GM12892 (cell line): ENCODE results near the gene PRKAG2.

Source experiments
- DNase-seq: peaks from one replicate; pipeline ENCODE4 v3.0.0; 2011; ENCODE audit not compliant: insufficient read length
- FAIRE-seq: peaks from 2 replicates; lab custom pipeline; 2011; peaks lifted over from hg19 to GRCh38; lab: Jason Lieb, UNC
- POLR2A ChIP-seq: IDR thresholded peaks from 2 replicates; pipeline ENCODE4 v1.6.1; 2011; ENCODE audit warnings: low read depth, low read length, control low read depth
- POLR2AphosphoS5 ChIP-seq: IDR thresholded peaks from 2 replicates; pipeline ENCODE4 v1.6.1; 2011; ENCODE audit warnings: low read depth, low read length, control low read depth
- TAF1 ChIP-seq: IDR thresholded peaks from 2 replicates; pipeline ENCODE4 v1.6.1; 2011; ENCODE audit warnings: low read depth, mild to moderate bottlenecking, control low read depth, low read length, borderline replicate concordance

The PRKAG2 gene

DNA sequence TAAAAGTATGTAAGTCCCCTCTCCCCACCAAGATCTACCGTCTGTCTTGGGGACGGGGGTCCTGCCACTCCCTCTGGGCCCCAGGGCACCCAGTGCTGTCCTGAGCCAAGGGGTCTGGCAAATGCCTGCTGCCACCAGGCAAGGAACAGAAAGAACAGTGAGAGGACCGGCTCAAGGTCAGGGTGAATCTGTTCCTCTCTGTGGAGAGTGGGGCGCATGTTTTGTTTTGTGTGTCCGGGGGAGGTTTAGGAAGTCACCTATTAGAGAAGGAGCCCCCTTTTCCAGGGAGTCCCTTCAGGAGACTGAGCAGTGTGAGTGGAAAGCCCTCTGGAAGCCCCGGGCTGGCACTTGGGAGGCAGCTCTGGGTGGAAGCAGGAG is 198.7 kb downstream of the PRKAG2 start:
- FAIRE-seq (no peak), DNase-seq (no peak)
- no peak for TF ChIP-seq TAF1
- TF ChIP-seq POLR2A = no peak
- TF ChIP-seq POLR2AphosphoS5 = no peak

DNA sequence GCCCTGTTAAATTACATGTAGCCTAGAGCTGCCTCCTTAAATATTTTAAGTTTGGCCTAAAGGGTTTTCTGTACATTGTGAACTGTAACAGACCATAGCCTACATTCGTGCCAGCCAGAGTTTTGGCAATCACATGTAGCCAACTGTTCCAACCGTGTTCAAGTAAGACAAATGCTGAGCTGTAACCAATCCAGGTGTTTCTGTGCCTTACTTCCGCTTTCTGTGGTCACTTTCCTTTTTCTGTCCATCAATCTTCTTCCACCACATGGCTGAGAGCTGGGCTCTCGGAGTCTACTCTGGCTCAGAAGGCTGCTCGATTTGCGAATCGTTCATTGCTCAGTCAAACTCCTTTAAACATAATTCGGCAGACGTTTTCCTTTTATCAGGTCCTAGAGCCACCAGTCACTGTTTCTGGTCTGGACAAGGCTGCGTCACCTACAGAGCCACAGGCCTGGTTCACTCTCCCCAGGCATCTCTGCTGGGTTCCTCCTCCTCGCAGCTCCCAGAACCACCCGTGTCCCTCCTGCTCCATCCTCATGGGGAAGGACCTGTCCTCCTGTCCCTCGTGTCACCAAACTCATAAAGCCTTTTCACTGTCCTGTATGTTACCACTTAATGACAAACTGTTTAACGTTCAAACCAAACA is 199.2 kb downstream of the PRKAG2 start:
- TF ChIP-seq POLR2AphosphoS5 (no peak), POLR2A (no peak), TAF1 (no peak)
- FAIRE-seq (no peak), DNase-seq (no peak)

DNA sequence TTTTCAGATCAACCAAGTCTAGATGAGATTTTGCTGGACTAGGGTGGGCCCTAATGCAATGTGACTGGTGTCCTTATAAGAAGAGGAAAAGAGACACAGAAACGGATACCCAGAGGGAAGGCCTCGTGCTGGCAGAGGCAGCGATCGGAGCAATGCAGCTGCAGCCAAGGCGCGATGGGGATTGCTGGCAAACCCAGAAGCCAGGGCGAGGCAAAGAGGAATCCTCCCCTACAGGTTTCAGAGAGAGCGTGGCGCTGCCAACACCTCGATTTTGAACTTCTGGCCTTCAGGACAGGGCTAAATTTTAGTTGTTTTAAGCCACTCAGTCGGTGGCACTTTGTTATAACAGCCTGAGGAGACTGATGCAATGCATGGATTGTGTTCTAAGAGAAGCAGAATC is 200.2 kb downstream of the PRKAG2 start:
- TF ChIP-seq POLR2AphosphoS5 = no peak
- no peak for TF ChIP-seq POLR2A
- no peak for TF ChIP-seq TAF1
- FAIRE-seq (no peak), DNase-seq (no peak)

DNA sequence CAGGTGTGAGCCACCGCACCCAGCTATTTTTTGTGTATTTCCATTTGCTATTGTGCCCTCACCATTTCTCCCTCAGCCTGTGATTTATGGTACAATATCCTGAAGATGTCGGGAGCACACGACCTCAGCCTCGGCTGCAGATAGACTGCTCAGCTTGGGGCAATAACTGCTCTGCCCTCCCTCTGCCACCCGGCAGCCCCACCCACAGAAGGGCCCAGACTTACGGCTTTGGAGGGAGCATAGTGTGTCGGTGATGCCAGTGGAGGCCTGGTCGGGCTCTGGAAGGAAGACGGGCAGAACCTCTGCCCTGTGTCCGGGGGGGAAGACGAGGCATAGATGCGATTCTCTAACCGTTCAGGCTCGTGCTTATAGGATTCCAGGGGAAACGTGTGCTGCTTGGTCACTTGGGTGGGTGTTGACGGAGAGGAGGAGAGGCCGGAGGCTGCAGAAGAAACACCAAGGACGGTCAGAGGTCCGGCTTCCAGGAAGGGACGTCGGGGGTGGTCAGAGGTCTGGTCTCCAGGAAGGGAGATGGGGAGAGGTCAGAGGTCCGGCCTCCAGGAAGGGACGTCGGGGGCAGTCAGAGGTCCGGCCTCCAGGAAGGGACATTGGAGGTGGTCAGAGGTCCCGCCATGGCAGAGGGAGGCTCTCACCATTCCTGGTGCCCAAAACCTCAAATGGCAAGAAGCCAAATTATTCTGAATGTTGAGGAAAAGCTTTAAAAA is 201.6 kb downstream of the PRKAG2 start:
- FAIRE-seq (no peak), DNase-seq (no peak)
- TF ChIP-seq POLR2A (no peak), TAF1 (no peak), POLR2AphosphoS5 (no peak)

DNA sequence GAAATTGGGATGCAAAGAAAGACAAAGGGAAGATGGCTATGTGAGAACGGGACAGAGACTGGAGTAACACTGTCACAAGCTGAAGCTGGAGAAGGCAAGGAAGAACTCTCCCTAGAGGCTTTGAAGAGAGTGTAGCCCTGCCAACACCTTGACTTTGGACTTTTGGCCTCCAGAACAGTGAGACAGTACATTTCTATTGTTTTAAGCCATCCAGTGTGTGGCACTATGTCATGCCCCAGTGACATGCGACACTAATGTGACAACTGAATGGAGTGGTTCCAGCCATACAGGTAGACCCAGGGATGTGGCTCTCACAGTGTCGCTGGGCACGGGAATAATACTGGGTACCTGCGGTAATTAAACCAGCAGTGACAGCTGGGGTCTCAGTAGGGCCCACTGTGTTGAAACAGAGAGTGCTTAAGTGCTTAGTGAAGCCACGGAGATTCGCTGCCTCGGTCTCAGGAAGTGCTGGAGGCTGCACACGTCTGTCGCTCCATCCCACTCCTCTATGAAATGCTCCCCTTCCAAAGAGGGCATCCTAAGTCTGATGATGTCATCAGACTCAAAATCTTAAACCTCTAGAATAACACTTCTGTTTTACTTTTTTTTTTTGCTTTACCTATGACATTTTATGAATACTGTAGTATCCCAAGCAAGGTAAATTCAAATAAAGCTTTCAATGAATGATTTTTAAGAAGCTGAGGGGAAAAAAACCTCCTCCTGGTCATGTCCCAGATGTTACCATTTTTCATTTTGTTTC is 202.6 kb downstream of the PRKAG2 start:
- TF ChIP-seq POLR2AphosphoS5 = no peak
- no peak for TF ChIP-seq POLR2A
- no peak for TF ChIP-seq TAF1
- DNase-seq (no peak), FAIRE-seq (no peak)

DNA sequence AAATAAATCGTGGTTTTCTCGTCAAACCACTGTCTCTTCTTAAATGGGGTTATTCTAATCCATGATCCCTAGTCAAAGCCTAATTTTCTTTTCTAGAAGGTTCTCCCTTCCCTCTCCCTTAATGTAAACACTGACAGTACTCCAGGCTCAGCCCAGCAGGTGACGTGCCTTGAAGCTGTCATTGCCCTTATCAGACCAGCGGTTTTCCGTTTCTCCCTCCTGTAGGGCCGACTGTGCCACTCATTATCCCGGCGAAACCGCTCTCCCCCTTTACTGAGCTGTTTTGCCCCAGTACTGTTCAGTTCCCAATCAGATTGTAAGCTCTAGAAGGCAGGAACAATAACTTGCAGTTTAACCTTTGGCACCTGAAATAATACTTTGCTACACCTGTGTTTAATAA is 203.7 kb downstream of the PRKAG2 start:
- DNase-seq = no peak
- no peak for FAIRE-seq
- TF ChIP-seq POLR2A (no peak), TAF1 (no peak), POLR2AphosphoS5 (no peak)

DNA sequence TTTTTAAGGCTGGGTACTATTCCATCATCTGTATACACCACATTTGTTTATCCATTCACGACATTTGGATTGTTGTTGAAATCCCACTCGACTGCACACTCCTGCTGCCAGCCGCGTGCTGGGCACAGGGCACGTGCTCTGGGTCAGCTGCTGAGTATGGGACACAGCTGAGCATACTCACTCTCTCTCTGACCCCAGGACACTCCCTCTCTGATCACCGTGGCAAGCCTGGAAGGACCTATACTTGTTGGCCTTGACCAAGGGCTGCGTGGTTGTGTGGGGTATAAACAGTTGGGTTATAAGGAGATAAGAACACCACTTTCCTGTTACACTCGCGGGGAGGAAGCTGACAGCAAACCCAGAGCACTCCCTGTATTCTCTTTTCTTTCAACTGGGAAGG is 204.2 kb downstream of the PRKAG2 start:
- FAIRE-seq = no peak
- no peak for DNase-seq
- TF ChIP-seq POLR2A (no peak), POLR2AphosphoS5 (no peak), TAF1 (no peak)

DNA sequence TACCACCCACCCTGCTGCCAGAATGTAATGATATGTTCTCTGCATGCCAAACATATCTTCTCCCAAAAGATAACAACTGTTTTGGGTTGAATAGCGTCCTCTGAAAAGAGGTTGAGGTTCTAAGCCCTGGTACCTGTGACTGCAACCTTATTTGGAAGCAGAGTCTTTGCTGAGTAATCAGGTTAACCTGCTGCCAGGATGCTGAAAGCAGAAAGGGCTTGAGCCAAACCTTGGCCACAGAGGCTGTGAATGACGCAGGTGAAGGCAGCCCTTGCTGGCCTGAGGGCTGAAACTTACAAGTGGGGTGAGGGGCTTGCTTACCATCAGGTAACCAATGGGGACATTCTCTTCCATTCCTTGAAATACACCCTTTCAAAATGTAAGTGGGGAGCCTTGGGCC is 205.4 kb downstream of the PRKAG2 start:
- TF ChIP-seq POLR2A = no peak
- TF ChIP-seq POLR2AphosphoS5 = no peak
- no peak for TF ChIP-seq TAF1
- DNase-seq (no peak), FAIRE-seq (no peak)

DNA sequence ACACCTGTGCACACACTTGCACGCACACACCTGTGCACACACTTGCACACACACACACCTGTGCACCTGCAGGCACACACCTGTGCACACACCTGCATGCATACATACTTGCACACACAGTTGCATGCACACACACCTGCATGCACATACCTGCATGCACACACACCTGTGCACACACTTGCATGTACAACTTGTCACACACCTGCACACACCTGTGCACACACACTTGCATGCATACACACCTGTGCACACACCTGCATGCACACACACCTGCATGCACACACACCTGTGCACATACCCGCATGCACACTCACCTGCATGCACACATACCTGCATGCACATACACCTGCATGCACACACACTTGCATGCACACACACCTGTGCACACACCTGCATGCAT is 207.2 kb downstream of the PRKAG2 start:
- FAIRE-seq = no peak
- TF ChIP-seq POLR2AphosphoS5 (no peak), POLR2A (no peak), TAF1 (no peak)
- no peak for DNase-seq

DNA sequence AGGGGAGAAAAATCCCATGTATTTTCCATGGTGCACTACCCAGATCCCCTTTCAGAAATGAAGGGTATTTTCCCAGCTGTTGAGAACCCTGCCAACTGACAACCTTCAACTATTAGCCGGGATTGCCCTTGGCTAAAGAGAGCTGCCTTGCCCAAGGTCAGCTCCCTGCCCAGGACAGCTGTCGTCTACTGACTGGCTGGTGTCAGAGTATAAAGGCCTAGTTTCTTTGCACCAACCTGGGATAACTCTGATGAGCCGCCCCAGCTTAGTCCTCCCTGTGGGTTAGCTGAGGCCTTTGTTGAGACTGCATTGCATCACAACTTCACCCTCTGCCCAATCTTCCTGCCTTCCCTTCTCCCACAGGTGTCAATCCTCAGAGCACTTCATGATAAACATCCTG is 210.0 kb downstream of the PRKAG2 start:
- DNase-seq (no peak), FAIRE-seq (no peak)
- TF ChIP-seq POLR2A = no peak
- no peak for TF ChIP-seq POLR2AphosphoS5
- no peak for TF ChIP-seq TAF1

DNA sequence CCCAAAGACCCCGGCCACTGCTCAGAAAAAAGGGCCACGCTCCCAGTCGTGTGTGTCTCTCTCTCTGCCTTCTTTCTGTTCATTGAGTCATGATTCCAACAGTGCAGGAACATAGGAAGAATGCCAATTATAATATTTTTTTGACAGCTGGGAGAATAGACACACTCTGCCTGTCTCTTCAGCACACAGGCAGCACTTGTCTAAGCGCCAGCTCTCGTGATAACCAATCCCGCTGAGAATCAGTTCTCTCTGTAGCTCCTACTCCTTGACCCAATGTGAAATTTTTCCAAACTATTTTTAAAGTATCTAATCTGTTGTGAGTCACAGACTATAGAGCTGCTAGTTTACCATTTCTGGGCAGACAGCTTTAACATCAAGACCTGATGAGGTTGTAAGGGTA is 211.5 kb downstream of the PRKAG2 start:
- DNase-seq = no peak
- no peak for FAIRE-seq

DNA sequence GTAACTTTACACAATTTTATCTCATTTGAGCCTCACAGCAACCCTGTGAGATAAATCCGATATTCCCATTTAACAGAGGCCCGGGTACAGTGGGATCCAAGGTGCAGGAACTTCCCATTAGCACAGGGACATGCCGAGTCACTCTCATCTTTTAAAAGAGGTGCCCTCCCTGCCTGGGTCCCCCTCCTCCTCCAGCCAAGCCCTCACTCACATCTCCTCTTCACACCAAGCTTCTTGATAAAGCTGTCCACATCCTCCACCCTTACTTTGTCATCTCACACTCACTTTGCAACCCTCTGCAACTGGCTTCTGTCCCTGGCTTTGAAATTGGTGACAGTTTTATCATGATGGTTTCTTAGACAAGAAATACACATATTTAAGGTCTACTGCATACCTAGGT is 212.6 kb downstream of the PRKAG2 start:
- FAIRE-seq (no peak), DNase-seq (no peak)
- TF ChIP-seq POLR2AphosphoS5 (no peak), TAF1 (no peak), POLR2A (no peak)

More for the DNA sequence above, 211.5 kb downstream of the PRKAG2 start:
- no peak for TF ChIP-seq POLR2AphosphoS5
- TF ChIP-seq POLR2A = no peak
- no peak for TF ChIP-seq TAF1
